Prostate gland (tissue), 2 donors: ENCODE data around the gene MYO16. TPM values are rescaled to one million over a fixed set of nuclear protein-coding genes. Genes with fewer than 3 reads are reported as not detected.

ENCODE experiments used
- DNase-seq: peaks from one replicate; pipeline ENCODE4 v3.0.0-alpha.2; 2019; ENCODE audit warnings: low spot score
- H3K27ac ChIP-seq, 2 donors: fragments of 200-600 bp; sonication (generic); 2 replicates each; pipeline ENCODE4 v1.5.1; 2017 to 2019
- H3K27me3 ChIP-seq: fragments of 200-600 bp; sonication (generic); replicated peaks from 2 replicates; pipeline ENCODE4 v1.5.1; 2019; ENCODE audit not compliant: insufficient read depth
- H3K36me3 ChIP-seq, 2 donors: fragments of 200-600 bp; sonication (generic); 1 replicate in 1 of 2; 2 replicates in 1 of 2; pipeline versions ENCODE4 v1.5.1 to v1.8.1; 2017 to 2019
- H3K4me1 ChIP-seq: fragments of 200-600 bp; sonication (generic); replicated peaks from 2 replicates; pipeline ENCODE4 v1.5.1; 2019
- H3K4me3 ChIP-seq, 2 donors: fragments of 200-600 bp; sonication (generic); 2 replicates each; pipeline ENCODE4 v1.5.1; 2017 to 2019
- H3K9me3 ChIP-seq: fragments of 200-600 bp; sonication (generic); 2 replicates; pipeline ENCODE4 v1.5.1; 2017
- CTCF ChIP-seq, 4 experiments: fragments of 200-600 bp in 2 of 4; fragments of 450-650 bp in 2 of 4; sonication (generic) in 2 of 4; IDR thresholded peaks; 1 replicate in 3 of 4; 2 replicates in 1 of 4; pipeline ENCODE4 v1.5.1; 2016 to 2019; ENCODE audit warnings: antibody characterized with exemption in 4 of 4, mild to moderate bottlenecking in 2 of 4, moderate library complexity in 2 of 4
- POLR2A ChIP-seq: fragments of 450-650 bp; IDR thresholded peaks from one replicate; pipeline ENCODE4 v1.6.1; 2016; ENCODE audit warnings: antibody characterized with exemption, mild to moderate bottlenecking
- POLR2AphosphoS5 ChIP-seq: sonication (generic); formaldehyde crosslinking; IDR thresholded peaks from one replicate; pipeline ENCODE4 v1.6.1; 2017; ENCODE audit warnings: antibody characterized with exemption
- WGBS: methylation state at CpG from one replicate; pipeline ENCODE4 v1.1.5; 2018; 5-methylcytosine and 5-hydroxymethylcytosine counted together
- intact Hi-C: fragments of 100-400 bp; cut with DNase I; formaldehyde crosslinking; loops from one replicate; pipeline ENCODE4 v1.14.2; 2022
- total RNA-seq, 2 donors: library from RNA; depleted of rRNA; stranded (reverse); fragments of >200 nt; gene quantifications; one replicate each; pipeline ENCODE4 v1.1.0, GENCODE V29; 2016

Gene MYO16
- total RNA-seq, 2 donors from 2014 or later = 0.14 to 0.85 TPM

- Histone ChIP-seq H3K9me3 (no peaks in the 10 kb centered on the region), H3K36me3 (no peaks in the 10 kb centered on the region), H3K4me3 (no peak overlapping the region), H3K4me1 (no peaks in the 10 kb centered on the region), H3K27ac (no peak overlapping the region), H3K27me3 (peaks cover 2% of the 10 kb centered on the region)
- intact Hi-C loops = no loop called here
- TF ChIP-seq POLR2A = no peak
- no peak for TF ChIP-seq CTCF (IDR thresholded peaks at IDR 0.05)
- TF ChIP-seq POLR2AphosphoS5 = no peak
- DNase-seq = no peak
- 44% methylated on average over 4 of the region's 4 CpGs for WGBS
Observed at GRCh38 chr13:109180905-109181425, 551.6 kb downstream of the MYO16 start.

- H3K9me3 ChIP-seq = no peaks in the 10 kb centered on the region
- H3K4me3 ChIP-seq = no peak overlapping the region
- no peak for TF ChIP-seq POLR2A
- TF ChIP-seq CTCF (IDR thresholded peaks at IDR 0.05) = no peak
- no peak for TF ChIP-seq POLR2AphosphoS5
- intact Hi-C loops = no loop called here
- peaks cover 2% of the 10 kb centered on the region for H3K27me3 ChIP-seq
- H3K4me1 ChIP-seq = no peaks in the 10 kb centered on the region
- no peaks in the 10 kb centered on the region for H3K36me3 ChIP-seq
- DNase-seq = no peak
- no peak overlapping the region for H3K27ac ChIP-seq
- WGBS = 69% methylated on average over 11 of the region's 11 CpGs
Observed at GRCh38 chr13:109182777-109183465, 553.5 kb downstream of the MYO16 start.

GRCh38 chr13:109191413-109191812 is 562.0 kb downstream of the MYO16 start:
- Histone ChIP-seq H3K9me3 (no peaks in the 10 kb centered on the region), H3K36me3 (no peaks in the 10 kb centered on the region)
- 75% methylated on average over 3 of the region's 3 CpGs for WGBS

GRCh38 chr13:109192306-109192705 is 562.9 kb downstream of the MYO16 start:
- TF ChIP-seq POLR2A (no peak), POLR2AphosphoS5 (no peak), CTCF (IDR thresholded peaks at IDR 0.05) (no peak)
- Histone ChIP-seq H3K9me3 (no peaks in the 10 kb centered on the region), H3K4me3 (no peak overlapping the region), H3K36me3 (no peaks in the 10 kb centered on the region), H3K27me3 (no peaks in the 10 kb centered on the region), H3K27ac (no peak overlapping the region), H3K4me1 (no peaks in the 10 kb centered on the region)
- no peak for DNase-seq
- intact Hi-C loops = no loop called here

More at GRCh38 chr13:109191413-109191812, 562.0 kb downstream of the MYO16 start:
- Histone ChIP-seq H3K4me1 (no peaks in the 10 kb centered on the region), H3K27me3 (no peaks in the 10 kb centered on the region), H3K27ac (no peak overlapping the region), H3K4me3 (no peak overlapping the region)
- TF ChIP-seq POLR2A (no peak), POLR2AphosphoS5 (no peak), CTCF (IDR thresholded peaks at IDR 0.05) (no peak)
- no peak for DNase-seq
- intact Hi-C loops = no loop called here

- no peak for DNase-seq
- intact Hi-C loops = no loop called here
Observed at GRCh38 chr13:109196948-109197347, 567.5 kb downstream of the MYO16 start.

More at GRCh38 chr13:109196948-109197347, 567.5 kb downstream of the MYO16 start:
- WGBS = 84% methylated on average over 9 of the region's 9 CpGs
- no peak overlapping the region for H3K4me3 ChIP-seq
- no peaks in the 10 kb centered on the region for H3K36me3 ChIP-seq
- TF ChIP-seq POLR2A (no peak), POLR2AphosphoS5 (no peak), CTCF (IDR thresholded peaks at IDR 0.05) (no peak)
- no peaks in the 10 kb centered on the region for H3K27me3 ChIP-seq
- no peak overlapping the region for H3K27ac ChIP-seq
- no peaks in the 10 kb centered on the region for H3K4me1 ChIP-seq
- H3K9me3 ChIP-seq = no peaks in the 10 kb centered on the region
